Measurements from ENCODE around the gene SGTB.
"Not testable (repeated sequence)": the region's sequence is repeated elsewhere in the genome, so short reads cannot be mapped to it uniquely, and the experiment has no call there.

The SGTB gene

DNA sequence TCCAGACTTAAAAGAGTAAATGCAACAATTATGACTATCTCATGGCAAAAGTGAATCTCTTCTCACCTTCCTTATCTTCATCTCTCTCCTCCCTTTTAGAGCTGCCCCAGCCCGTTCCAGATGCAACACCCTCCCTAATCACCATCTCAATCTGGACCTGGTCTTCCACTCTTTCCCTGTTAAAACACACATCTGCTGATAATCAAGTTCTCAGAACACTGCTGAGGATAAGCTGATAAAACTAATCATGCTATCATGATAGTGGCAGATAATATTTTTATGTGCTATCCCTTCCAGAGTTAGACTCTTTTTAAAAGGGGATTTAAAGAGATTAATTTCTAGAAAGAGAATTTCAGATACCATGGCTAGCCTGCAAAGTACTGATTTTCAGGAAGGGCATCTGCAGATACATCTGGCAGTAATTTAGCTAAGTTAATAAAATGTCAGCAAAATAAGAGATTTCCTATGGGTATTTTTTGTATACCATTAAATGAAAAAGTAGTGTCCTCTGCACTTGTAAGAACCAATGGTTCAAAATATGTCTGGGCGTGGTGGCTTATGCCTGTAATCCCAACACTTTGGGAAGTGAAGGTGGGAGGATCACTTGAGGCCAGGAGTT lies 17.2 kb downstream of the SGTB start:
- Histone ChIP-seq H3K9ac (ENCODE audit: low read depth, low read length) (no peak overlapping the region), H3K27ac (ENCODE audit: low read depth, low read length) (no peak overlapping the region), H3K4me3 (ENCODE audit: low read depth, low read length) (no peak overlapping the region), H3K4me1 (ENCODE audit: control insufficient read depth, insufficient read depth, low read length) (no peaks in the 10 kb centered on the region), H3K27me3 (ENCODE audit: control insufficient read depth, insufficient read depth, low read length) (no peaks in the 10 kb centered on the region), H3K36me3 (ENCODE audit: control insufficient read depth, insufficient read depth, low read length) (peaks cover 33% of the 10 kb centered on the region), H3K9me3 (ENCODE audit: control insufficient read depth, insufficient read depth, low read length) (no peaks in the 10 kb centered on the region)

- no peak overlapping the region for H3K9ac ChIP-seq (ENCODE audit: low read depth, low read length)
- H3K27me3 ChIP-seq (ENCODE audit: control insufficient read depth, insufficient read depth, low read length) = no peaks in the 10 kb centered on the region
- no peak overlapping the region for H3K27ac ChIP-seq (ENCODE audit: low read depth, low read length)
- peaks cover 22% of the 10 kb centered on the region for H3K36me3 ChIP-seq (ENCODE audit: control insufficient read depth, insufficient read depth, low read length)
- H3K4me3 ChIP-seq (ENCODE audit: low read depth, low read length) = no peak overlapping the region
- H3K9me3 ChIP-seq (ENCODE audit: control insufficient read depth, insufficient read depth, low read length) = no peaks in the 10 kb centered on the region
- H3K4me1 ChIP-seq (ENCODE audit: control insufficient read depth, insufficient read depth, low read length) = no peaks in the 10 kb centered on the region
Observed at GRCh38 chr5:65702036-65702435, 19.9 kb downstream of the SGTB start.

DNA sequence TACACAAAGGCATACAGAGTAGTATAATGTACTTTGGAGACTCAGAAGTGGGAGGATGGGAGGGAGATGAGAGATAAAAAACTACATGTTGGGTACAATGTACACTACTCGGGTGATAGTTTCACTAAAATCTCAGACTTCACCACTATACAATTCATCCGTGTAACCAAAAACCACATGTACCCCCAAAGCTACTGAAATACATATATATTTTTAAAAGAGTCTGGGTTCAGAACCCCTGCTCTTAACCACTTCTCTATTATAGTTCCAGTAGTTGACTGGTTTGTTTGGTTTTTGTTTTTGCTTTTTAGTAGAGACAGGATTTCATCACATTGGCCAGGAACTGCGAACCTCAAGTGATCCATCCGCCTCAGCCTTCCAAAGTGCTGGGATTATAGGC lies 22.6 kb downstream of the SGTB start:
- Histone ChIP-seq H3K9me3 (ENCODE audit: control insufficient read depth, insufficient read depth, low read length) (no peaks in the 10 kb centered on the region), H3K9ac (ENCODE audit: low read depth, low read length) (no peak overlapping the region), H3K36me3 (ENCODE audit: control insufficient read depth, insufficient read depth, low read length) (peaks cover 19% of the 10 kb centered on the region), H3K27ac (ENCODE audit: low read depth, low read length) (no peak overlapping the region), H3K4me3 (ENCODE audit: low read depth, low read length) (no peak overlapping the region), H3K4me1 (ENCODE audit: control insufficient read depth, insufficient read depth, low read length) (peaks cover 5% of the 10 kb centered on the region; the same call in 1 of the 2 replicates), H3K27me3 (ENCODE audit: control insufficient read depth, insufficient read depth, low read length) (no peaks in the 10 kb centered on the region)

DNA sequence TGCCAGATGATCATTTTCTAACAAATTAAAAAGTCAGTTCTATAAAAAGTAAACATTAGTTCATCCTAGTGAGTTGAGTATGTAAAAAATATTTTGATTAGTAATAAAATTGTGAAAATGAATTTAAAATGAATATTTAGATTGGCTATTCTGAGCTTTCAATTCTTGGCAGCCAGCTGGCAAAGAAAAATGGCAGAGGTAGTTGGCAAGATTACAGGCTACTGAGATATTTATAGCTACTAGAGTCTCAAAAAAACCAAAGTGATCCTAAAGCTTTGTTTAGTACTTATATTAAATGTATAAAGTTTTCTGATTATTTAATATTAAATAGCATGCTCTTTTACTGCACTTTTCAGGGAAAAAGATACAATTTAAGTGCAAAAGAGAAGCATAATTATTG lies 25.0 kb downstream of the SGTB start:
- Histone ChIP-seq H3K27me3 (ENCODE audit: control insufficient read depth, insufficient read depth, low read length) (no peaks in the 10 kb centered on the region), H3K4me3 (ENCODE audit: low read depth, low read length) (no peak overlapping the region), H3K9ac (ENCODE audit: low read depth, low read length) (no peak overlapping the region), H3K27ac (ENCODE audit: low read depth, low read length) (no peak overlapping the region), H3K9me3 (ENCODE audit: control insufficient read depth, insufficient read depth, low read length) (no peaks in the 10 kb centered on the region), H3K36me3 (ENCODE audit: control insufficient read depth, insufficient read depth, low read length) (peaks cover 5% of the 10 kb centered on the region), H3K4me1 (ENCODE audit: control insufficient read depth, insufficient read depth, low read length) (peaks cover 5% of the 10 kb centered on the region; the same call in 1 of the 2 replicates)

- no peaks in the 10 kb centered on the region for H3K9me3 ChIP-seq (ENCODE audit: control insufficient read depth, insufficient read depth, low read length)
- no peaks in the 10 kb centered on the region for H3K27me3 ChIP-seq (ENCODE audit: control insufficient read depth, insufficient read depth, low read length)
- H3K27ac ChIP-seq (ENCODE audit: low read depth, low read length) = no peak overlapping the region
- H3K9ac ChIP-seq (ENCODE audit: low read depth, low read length) = no peak overlapping the region
- no peak overlapping the region for H3K4me3 ChIP-seq (ENCODE audit: low read depth, low read length)
- H3K36me3 ChIP-seq (ENCODE audit: control insufficient read depth, insufficient read depth, low read length) = peaks cover 8% of the 10 kb centered on the region
- peaks cover 5% of the 10 kb centered on the region; the same call in 1 of the 2 replicates for H3K4me1 ChIP-seq (ENCODE audit: control insufficient read depth, insufficient read depth, low read length)
Observed at GRCh38 chr5:65695896-65696295, 26.0 kb downstream of the SGTB start.

- Histone ChIP-seq H3K9me3 (ENCODE audit: control insufficient read depth, insufficient read depth, low read length) (no peaks in the 10 kb centered on the region), H3K9ac (ENCODE audit: low read depth, low read length) (no peak overlapping the region), H3K36me3 (ENCODE audit: control insufficient read depth, insufficient read depth, low read length) (peaks cover 8% of the 10 kb centered on the region), H3K27ac (ENCODE audit: low read depth, low read length) (no peak overlapping the region), H3K4me1 (ENCODE audit: control insufficient read depth, insufficient read depth, low read length) (peaks cover 5% of the 10 kb centered on the region; the same call in 1 of the 2 replicates), H3K4me3 (ENCODE audit: low read depth, low read length) (no peak overlapping the region), H3K27me3 (ENCODE audit: control insufficient read depth, insufficient read depth, low read length) (no peaks in the 10 kb centered on the region)
Observed at GRCh38 chr5:65695162-65695755, 26.6 kb downstream of the SGTB start.

- H3K4me3 ChIP-seq (ENCODE audit: low read depth, low read length) = no peak overlapping the region
- no peaks in the 10 kb centered on the region for H3K27me3 ChIP-seq (ENCODE audit: control insufficient read depth, insufficient read depth, low read length)
- H3K4me1 ChIP-seq (ENCODE audit: control insufficient read depth, insufficient read depth, low read length) = peaks cover 5% of the 10 kb centered on the region; the same call in 1 of the 2 replicates
- H3K36me3 ChIP-seq (ENCODE audit: control insufficient read depth, insufficient read depth, low read length) = peaks cover 16% of the 10 kb centered on the region
- no peak overlapping the region for H3K9ac ChIP-seq (ENCODE audit: low read depth, low read length)
- H3K9me3 ChIP-seq (ENCODE audit: control insufficient read depth, insufficient read depth, low read length) = no peaks in the 10 kb centered on the region
- no peak overlapping the region for H3K27ac ChIP-seq (ENCODE audit: low read depth, low read length)
Observed at GRCh38 chr5:65693121-65693520, 28.8 kb downstream of the SGTB start.

DNA sequence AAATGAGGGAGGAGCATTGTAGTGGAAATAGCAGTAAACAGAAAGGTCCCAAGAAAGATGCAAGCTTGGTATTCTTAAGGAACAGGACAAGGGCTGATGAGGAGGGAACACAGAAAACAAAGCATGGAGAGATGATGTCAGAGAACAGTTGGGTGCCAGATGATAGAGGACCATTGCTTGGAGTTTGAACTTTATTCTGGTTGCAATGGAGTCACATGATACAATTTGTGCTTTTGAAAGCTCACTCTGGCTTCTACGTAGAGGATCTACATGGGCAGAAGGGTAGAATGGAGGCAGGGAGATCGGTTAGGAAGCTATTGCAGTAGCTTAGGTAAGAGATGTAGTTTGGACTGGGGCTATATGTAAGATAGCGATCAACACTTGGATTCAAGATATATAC lies 39.8 kb downstream of the SGTB start:
- no peaks in the 10 kb centered on the region for H3K4me1 ChIP-seq (ENCODE audit: control insufficient read depth, insufficient read depth, low read length)
- H3K36me3 ChIP-seq (ENCODE audit: control insufficient read depth, insufficient read depth, low read length) = peaks cover 40% of the 10 kb centered on the region
- no peaks in the 10 kb centered on the region for H3K27me3 ChIP-seq (ENCODE audit: control insufficient read depth, insufficient read depth, low read length)
- H3K9me3 ChIP-seq (ENCODE audit: control insufficient read depth, insufficient read depth, low read length) = no peaks in the 10 kb centered on the region
- H3K4me3 ChIP-seq (ENCODE audit: low read depth, low read length) = no peak overlapping the region
- H3K27ac ChIP-seq (ENCODE audit: low read depth, low read length) = no peak overlapping the region
- H3K9ac ChIP-seq (ENCODE audit: low read depth, low read length) = no peak overlapping the region

- H3K9ac ChIP-seq (ENCODE audit: low read depth, low read length); H3K27ac ChIP-seq (ENCODE audit: low read depth, low read length); H3K27me3 ChIP-seq (ENCODE audit: control insufficient read depth, insufficient read depth, low read length); H3K9me3 ChIP-seq (ENCODE audit: control insufficient read depth, insufficient read depth, low read length); H3K4me3 ChIP-seq (ENCODE audit: low read depth, low read length); H3K4me1 ChIP-seq (ENCODE audit: control insufficient read depth, insufficient read depth, low read length): not testable (repeated sequence)
- H3K36me3 ChIP-seq (ENCODE audit: control insufficient read depth, insufficient read depth, low read length) = peaks cover 39% of the 10 kb centered on the region
Observed at GRCh38 chr5:65676056-65676455, 45.9 kb downstream of the SGTB start.

- no peak overlapping the region for H3K27ac ChIP-seq (ENCODE audit: low read depth, low read length)
- H3K9ac ChIP-seq (ENCODE audit: low read depth, low read length) = no peak overlapping the region
- no peak overlapping the region for H3K4me3 ChIP-seq (ENCODE audit: low read depth, low read length)
- no peaks in the 10 kb centered on the region for H3K27me3 ChIP-seq (ENCODE audit: control insufficient read depth, insufficient read depth, low read length)
- no peaks in the 10 kb centered on the region for H3K4me1 ChIP-seq (ENCODE audit: control insufficient read depth, insufficient read depth, low read length)
- H3K36me3 ChIP-seq (ENCODE audit: control insufficient read depth, insufficient read depth, low read length) = peaks cover 39% of the 10 kb centered on the region
- no peaks in the 10 kb centered on the region for H3K9me3 ChIP-seq (ENCODE audit: control insufficient read depth, insufficient read depth, low read length)
Observed at GRCh38 chr5:65674749-65675148, 47.2 kb downstream of the SGTB start.

DNA sequence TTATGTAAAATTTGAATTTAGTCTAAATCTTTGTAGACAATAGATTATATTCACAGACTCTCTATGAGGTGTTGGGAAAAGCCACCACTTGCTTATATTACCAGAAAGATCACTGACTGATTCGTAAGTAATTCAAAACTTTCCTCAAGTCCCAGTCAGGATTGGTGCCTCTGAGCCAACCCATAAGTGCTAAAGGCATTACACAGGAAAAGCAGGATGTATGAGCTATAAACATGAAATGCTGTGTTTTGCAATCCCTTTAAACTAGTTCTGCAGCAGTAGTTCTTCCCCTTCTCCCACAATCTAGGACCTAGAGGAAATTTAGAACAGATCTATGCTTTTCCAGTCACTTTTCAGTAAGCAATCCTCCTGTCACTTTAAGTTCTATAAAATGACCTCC lies 49.1 kb downstream of the SGTB start:
- Histone ChIP-seq H3K27me3 (ENCODE audit: control insufficient read depth, insufficient read depth, low read length) (no peaks in the 10 kb centered on the region), H3K9ac (ENCODE audit: low read depth, low read length) (no peak overlapping the region), H3K27ac (ENCODE audit: low read depth, low read length) (no peak overlapping the region), H3K4me3 (ENCODE audit: low read depth, low read length) (no peak overlapping the region), H3K9me3 (ENCODE audit: control insufficient read depth, insufficient read depth, low read length) (no peaks in the 10 kb centered on the region), H3K4me1 (ENCODE audit: control insufficient read depth, insufficient read depth, low read length) (no peaks in the 10 kb centered on the region), H3K36me3 (ENCODE audit: control insufficient read depth, insufficient read depth, low read length) (peaks cover 50% of the 10 kb centered on the region)
